Measurements from ENCODE around the gene OR52R1.
"Not testable (repeated sequence)": the region's sequence is repeated elsewhere in the genome, so short reads cannot be mapped to it uniquely, and the experiment has no call there.

OR52R1 gene

GRCh38 chr11:4804280-4804679 lies at the start of gene OR52R1:
OR52R1 (minus strand) TSS chr11:4804380; CDS start chr11:4804380, 0 bp downstream.
- no peak for DNase-seq

DNA sequence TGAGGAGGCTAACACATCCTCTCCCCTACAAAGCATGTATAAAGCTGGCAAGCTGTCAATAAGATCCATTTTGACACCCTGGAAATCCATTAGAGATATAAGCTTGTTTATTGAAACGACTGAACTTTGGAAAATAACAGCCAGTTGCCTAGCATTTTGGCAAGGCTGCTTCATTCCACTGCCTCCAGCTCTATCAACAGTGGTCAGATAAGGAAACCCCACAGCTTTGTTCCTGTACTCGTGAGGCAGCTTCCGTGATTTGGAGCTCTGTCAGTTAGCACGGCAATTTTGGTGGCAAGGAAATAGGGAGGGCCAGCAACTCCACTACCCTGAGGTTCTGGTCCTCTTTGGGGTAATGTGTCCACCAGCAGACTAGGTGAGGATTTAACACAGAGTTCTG lies 46.9 kb upstream of the OR52R1 start:
- DNase-seq = no peak

DNA sequence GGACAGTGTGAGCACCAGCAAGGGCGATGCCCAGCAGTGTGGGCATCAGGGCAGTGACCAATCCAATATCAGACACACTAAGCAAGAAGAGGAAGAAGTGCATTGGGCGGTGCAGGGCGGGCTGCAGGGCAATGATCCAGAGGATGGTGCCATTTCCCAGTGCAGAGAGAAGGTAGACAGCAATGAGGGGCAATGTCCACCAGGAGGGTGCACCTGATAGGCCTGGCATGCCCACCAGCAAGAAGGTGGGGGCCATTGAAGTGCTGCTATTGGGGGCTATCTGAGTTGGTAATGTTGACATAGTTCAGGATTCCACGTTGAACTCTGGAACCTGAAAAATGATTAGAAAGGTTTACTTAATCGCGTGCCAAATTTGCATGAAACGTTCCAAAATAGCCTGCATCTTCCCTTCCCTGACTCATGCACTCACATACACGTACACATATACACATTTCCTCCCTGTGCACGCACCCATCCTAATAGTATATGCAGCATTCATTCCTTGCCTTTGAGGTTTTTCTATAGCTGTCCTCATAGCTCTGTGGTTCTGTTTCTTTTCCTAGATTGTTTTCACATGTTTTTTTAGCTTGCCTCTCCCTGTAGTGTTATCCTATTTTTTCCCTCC lies 44.8 kb upstream of the OR52R1 start, which contains the start of gene OR51S1:
Gene OR51S1, minus strand, starts transcription at position 301 of the 625 bp plus-strand sequence. Its CDS starts 0 bp downstream, at position 301.
- DNase-seq = no peak

DNA sequence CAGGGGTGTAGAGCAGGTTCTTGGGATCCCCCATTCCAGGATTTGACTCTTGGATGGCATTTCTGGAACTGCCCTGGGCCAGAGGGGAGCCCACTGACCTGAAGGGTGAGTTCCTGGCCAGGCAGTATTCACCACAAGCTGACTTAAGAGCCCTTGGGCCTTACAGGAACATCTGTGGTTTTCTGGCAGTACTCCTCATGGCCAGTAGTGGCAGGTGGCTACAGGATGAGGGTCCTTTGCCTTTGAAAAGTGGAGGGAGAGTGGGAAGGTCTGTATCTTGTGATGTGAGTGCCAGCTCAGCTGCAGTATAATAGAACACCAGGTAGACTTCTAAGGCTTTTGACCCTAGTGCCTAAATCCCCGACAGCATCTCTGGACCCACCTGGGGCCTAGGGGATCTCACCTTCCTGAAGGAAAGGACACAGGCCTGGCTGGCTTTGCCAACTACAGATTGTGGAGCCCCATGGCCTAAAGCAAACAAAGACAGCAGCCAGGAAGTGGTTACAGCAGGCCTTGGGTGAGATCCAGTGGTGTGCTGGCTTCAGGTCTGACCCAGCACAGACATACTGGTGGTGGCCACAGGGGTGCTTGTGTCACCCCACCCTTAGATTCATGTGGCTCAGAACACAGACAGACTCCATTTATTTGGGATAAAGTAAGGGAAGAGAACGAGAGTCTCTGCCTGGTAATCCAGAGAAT lies 35.8 kb upstream of the OR52R1 start:
- no peak for DNase-seq

DNA sequence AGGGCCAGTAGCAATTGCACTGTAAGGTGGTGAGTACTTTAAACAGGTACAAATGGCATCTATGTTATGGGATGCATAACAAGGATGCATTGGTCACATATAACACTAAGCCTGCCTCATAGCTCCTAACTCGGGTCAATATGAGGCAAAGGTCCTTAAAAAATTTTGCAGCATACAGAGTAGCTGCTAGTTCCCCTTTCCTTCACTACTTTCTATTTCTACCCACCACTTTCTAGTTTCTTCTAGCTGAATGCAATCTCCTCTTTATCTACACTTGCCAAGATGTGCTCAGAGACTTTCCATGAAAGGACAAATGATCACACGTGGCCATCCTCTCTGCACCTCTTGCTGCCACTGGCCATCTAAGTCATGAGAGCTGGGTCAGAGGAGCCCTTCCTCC lies 26.7 kb upstream of the OR52R1 start:
- DNase-seq = no peak

DNA sequence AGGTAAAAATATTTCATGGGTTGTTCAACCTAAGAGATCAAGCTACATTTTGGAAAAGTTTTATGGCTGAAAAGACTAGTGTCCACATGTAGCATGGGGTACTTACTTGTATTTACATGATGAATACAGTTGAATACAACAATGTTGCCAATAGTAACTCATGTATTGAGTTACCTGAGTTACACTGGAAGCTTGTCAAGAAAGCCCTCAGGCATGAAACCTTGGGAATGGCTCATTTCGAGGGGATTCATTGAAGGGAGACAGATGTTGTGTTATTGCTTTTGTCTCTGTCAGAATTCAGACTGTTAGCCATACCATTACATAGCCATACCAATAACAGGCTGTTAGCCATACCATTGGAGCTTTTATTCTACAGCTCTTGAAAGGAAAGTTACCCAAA lies 26.2 kb upstream of the OR52R1 start:
- DNase-seq = no peak

- DNase-seq = no peak
Measured at GRCh38 chr11:4826425-4826824, 22.2 kb upstream of the OR52R1 start.

DNA sequence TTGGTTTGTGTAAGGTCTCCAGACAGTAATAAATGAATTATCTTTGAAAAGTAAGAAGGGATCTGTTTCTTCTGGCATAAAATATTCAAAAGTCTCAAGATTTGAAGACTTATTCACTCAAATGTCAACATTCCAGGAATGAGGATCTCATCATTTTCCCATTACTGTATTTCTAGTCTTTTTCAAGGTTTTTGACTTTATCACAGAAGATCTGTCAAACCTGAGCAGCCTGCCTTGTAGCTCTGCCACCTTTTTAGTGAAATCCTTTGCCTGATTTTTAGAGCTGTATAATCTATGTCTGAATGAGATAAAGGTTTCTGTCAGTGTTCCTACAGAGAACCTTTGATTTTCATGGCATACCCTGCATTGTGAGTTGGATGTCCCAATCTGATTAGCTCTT lies 21.0 kb upstream of the OR52R1 start:
- DNase-seq = no peak

DNA sequence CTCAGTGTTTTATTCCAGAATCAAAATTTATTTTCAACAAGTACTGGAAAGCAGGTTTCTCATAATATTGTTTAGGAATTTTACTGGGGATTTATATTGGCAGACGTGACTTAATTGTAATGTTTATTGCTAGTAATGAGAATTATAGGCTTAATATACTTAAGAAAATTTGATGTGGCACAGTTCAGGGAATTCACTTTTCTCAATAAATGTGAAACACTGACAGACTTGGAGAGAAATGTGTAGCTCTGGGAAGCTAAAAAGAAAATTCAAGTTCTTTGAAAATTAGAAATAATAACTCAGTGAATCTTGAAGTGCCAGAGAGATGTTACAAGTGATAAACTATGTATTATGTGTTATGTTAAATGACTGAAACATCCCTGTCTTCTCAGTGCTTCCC lies 16.8 kb upstream of the OR52R1 start, which contains the start of gene OR51F2:
Gene OR51F2, plus strand, starts transcription at position 301 of the 400 bp plus-strand sequence. CDS start 101 bp downstream, outside the sequence.
- no peak for DNase-seq

- no peak for DNase-seq
Measured at GRCh38 chr11:4809246-4809645, 5.1 kb upstream of the OR52R1 start.

DNA sequence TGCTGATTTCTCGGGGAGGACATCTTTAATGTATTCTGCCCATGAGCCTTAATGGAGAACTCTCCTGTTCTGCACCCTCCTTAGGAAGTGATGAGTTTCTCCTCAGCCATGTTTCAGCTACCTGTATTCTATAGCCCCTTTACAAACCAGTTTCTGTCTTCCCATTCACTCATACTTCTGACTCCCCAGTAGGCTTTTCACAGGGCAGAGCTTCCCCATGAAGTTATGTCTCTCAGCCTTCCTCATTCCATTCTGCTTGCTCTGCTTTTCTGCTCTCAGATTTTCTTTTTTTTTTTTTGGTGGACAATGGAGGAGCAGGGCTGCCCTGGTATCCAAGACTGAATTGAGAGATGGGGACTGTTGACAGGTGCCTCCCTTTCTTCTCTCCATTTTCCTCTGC lies 4.3 kb upstream of the OR52R1 start:
- DNase-seq = no peak

GRCh38 chr11:4801316-4801715 lies 2.9 kb downstream of the OR52R1 start:
- not testable (repeated sequence) for DNase-seq

DNA sequence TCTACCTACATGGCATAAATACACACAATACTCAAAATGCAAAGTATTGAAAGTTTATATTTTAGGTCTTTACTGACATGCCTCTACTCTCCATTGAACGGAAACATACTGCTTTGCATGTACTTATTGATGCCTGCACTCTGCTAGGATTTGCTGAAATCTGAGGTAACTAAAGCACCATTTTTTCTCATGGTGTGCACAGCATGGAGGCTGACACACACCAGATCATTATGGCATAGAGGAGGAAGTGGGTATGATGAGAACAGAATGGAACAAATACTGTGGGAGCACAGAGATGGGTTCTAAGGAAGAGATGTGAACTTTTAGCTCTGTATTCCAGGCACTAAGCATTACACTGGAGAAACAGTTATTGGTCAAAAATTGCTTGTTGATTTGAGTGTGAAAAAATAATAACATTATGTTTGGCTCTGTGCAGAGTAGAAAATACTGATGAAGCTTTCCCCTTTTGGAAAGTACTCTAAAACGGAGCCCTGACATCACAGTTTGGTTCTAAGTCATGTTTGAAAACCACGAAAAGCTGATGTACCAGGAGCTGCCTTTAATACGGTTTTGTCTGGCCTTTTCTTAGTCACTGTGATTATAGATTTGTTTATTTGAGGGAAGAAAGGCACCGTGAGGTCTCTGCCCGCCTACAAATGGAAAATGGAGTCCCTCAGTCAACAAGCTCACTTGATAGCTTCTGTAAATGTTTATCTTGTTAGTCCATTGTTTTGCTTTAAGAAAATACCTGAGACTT lies 5.6 kb downstream of the OR52R1 start:
- DNase-seq = no peak

- no peak for DNase-seq
Measured at GRCh38 chr11:4797206-4797605, 7.0 kb downstream of the OR52R1 start.

DNA sequence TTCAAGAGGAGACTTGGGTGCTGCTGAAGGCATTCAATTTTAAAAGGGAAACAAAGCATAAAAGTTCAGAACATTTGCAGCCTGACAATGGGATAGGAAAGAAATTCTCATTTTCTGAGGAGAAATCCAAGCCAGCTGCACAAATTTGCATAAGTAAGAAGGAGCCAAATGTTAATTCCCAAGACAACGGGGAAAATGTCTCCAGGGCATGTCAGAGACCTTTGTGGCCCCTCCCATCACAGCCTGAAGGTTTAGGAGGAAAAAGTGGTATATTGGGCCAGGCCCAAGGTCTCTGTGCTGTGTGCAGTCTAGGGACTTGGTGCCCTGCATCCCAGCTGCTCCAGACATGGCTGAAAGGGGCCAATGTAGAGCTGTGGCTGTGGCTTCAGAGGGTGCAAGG lies 21.7 kb downstream of the OR52R1 start:
- no peak for DNase-seq

DNA sequence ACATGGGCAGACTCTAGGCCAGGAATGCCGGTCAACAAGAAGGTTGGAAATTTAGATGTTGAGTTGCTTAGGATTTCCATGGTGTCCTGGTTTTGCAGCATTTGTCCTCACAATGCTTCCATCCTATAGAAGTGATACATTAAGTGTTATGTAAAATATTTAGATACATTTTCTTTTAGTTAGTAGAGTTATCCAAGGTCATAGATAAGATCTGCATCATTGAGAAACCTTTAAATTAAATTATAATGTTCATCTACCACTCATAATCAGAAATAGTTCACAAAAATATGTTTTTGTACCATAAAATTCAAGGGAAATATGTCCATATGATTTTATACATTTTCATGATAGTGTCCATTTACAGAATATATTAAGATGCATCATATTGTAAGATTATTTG lies 34.3 kb downstream of the OR52R1 start, which contains the start of gene OR51F1:
Gene OR51F1, minus strand, starts transcription at position 101 of the 400 bp plus-strand sequence. Its CDS starts 0 bp downstream, at position 101.
- no peak for DNase-seq

- no peak for DNase-seq
Measured at GRCh38 chr11:4768094-4768493, 36.1 kb downstream of the OR52R1 start.

DNA sequence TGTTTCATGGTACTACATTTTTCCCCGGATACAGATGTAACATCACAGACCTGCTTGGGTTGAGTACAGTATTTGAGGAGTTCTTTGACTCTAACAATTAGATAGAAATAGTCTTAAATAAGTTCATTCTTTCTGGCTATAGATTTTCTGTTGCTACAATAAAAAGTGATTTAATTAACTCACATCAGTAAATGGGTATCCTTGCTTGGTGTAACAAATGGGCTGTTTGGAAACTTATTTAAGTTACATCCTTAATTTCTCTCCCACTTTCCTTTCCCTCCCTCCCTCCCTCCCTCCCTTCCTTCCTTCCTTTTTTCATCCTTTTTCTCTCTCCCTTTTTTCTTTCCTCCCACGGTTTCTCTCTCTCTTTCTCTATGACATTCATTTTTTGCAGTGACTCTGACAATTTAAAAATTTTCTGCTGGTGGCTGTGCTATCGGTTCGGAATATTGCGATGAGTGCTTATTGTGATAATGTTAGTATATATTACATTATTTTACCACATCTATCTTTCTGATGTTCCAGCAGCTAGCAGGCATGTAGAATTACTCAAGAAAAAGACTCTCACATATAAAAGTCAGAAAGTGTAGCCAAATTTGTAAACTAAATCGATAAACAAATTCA lies 37.6 kb downstream of the OR52R1 start:
- DNase-seq = no peak

DNA sequence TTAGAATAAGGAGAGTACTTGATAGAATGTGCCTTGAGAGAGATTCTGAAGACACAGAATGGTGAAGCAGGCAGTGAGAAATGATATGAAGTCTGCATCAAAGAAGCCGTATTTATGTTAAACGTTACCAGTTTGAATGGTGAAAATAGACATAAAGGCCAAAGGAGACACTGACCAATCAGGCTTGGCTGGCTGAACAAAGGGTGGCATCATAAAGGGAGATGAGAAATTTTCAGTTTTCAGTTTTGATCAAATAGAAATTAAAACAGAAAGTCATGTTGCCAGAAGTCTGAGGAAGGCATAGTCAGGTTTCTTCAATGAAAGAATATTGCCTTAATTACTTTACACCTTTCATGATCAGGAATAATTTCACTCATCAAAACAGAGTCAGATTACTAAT lies 41.1 kb downstream of the OR52R1 start:
- no peak for DNase-seq
